AG09309 (cell line): ENCODE results near the gene ABHD6.

Source experiments
- DNase-seq: peaks from one replicate; pipeline ENCODE4 v3.0.0-alpha.2; 2010; ENCODE audit warnings: low read depth
- H3K4me3 ChIP-seq: 2 replicates; pipeline ENCODE4 v1.5.1; 2011; ENCODE audit warnings: mild to moderate bottlenecking, low read depth, low read length, moderate library complexity; ENCODE audit not compliant: control insufficient read depth
- TF ChIP-seq, protein P1 (sequence below): IDR thresholded peaks from 2 replicates; pipeline ENCODE4 v1.5.1; 2011; ENCODE audit warnings: mild to moderate bottlenecking, low read depth, low read length, inconsistent platforms; ENCODE audit not compliant: insufficient read depth, control insufficient read depth; ENCODE audit errors: missing control alignments

The ABHD6 gene

DNA sequence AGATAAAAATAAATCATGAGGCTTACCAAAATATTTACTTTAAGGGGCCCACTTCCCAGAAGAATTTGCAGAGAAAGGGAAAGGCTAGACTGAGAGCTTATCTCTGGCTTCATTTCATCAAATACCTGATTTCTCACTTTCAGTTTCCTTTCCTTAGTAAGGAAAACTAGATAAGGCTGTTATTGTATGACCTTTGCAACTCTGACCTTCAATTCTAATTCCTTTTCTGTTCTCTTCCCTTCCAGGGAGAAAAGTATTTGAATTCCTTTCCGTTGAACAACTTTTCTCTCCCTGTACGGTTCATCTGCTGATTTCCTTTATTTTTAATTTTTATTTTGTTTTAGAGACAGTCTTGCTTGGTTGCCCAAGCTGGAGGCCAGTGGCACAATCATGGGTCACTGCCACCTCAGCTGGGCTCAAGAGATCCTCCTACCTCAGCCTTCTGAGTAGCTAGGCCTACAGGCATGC lies 88.0 kb downstream of the ABHD6 start:
- DNase-seq = no peak
- no peak overlapping the region for H3K4me3 ChIP-seq
- TF ChIP-seq, protein P1, sequence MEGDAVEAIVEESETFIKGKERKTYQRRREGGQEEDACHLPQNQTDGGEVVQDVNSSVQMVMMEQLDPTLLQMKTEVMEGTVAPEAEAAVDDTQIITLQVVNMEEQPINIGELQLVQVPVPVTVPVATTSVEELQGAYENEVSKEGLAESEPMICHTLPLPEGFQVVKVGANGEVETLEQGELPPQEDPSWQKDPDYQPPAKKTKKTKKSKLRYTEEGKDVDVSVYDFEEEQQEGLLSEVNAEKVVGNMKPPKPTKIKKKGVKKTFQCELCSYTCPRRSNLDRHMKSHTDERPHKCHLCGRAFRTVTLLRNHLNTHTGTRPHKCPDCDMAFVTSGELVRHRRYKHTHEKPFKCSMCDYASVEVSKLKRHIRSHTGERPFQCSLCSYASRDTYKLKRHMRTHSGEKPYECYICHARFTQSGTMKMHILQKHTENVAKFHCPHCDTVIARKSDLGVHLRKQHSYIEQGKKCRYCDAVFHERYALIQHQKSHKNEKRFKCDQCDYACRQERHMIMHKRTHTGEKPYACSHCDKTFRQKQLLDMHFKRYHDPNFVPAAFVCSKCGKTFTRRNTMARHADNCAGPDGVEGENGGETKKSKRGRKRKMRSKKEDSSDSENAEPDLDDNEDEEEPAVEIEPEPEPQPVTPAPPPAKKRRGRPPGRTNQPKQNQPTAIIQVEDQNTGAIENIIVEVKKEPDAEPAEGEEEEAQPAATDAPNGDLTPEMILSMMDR = no peak

DNA sequence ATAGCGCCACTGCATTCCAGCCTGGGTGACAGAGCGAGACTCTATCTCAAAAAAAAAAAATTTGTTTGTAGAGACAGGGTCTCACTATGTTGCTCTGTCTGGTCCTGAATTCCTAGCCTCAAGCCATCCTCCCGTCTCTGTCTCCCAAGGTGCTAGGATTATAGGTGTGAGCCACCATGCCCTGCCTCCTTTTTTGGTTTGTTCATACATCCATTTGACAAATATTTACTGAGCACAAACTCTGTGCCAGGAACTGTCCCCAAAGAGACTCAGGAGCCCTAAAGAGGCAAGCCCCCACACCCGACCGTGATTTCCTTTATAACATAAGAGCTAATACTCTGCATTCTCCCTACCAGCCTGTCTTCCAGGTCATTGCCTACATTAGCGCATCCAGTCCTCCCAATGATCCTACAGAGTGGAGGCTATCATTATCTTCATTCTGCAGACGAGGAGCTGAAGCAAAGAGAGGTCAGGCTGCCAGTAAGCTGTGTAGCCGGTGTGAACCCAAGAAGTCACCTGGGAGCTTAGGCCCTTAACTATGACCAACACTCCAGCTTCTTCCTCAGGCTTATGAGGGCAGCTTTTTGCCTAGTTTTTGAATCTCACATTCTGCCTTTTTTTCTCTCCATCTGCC lies 88.8 kb downstream of the ABHD6 start:
- TF ChIP-seq, protein P1 = no peak
- DNase-seq = no peak
- no peak overlapping the region for H3K4me3 ChIP-seq

DNA sequence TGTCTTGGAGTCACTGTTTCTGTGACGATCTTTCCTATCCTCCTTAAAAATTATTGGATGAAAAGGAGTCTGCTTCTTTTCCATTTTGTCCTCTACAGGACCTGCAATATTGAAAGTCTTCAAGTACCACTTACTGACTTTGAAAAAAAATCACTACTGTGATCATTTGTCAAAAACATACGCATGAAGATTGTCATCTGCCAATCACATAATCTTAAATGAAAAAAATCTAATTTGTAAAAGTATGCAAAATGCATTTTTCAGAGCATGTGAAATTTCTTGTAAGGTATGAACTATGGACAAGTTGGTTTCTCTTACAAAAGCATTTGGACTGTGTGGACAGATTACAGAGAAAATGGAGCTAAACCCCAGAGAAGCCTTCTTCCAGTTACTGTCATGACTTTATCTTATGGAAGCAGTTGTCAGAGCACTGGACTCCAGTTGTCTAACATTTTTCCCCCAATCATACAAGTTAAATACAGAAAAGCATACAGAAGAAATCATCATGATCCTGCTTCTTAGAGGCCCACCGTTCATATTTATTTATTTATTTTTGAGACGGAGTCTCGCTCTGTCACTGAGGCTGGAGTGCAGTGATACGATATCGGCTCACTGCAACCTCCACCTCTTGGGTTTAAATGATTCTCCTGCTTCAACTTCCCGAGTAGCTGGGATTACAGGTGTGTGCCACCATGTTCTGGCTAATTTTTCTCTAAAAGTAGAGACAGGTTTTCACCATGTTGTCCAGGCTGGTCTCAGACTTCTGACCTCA lies 91.7 kb downstream of the ABHD6 start:
- no peak for DNase-seq
- TF ChIP-seq, protein P1 = no peak
- no peak overlapping the region for H3K4me3 ChIP-seq

DNA sequence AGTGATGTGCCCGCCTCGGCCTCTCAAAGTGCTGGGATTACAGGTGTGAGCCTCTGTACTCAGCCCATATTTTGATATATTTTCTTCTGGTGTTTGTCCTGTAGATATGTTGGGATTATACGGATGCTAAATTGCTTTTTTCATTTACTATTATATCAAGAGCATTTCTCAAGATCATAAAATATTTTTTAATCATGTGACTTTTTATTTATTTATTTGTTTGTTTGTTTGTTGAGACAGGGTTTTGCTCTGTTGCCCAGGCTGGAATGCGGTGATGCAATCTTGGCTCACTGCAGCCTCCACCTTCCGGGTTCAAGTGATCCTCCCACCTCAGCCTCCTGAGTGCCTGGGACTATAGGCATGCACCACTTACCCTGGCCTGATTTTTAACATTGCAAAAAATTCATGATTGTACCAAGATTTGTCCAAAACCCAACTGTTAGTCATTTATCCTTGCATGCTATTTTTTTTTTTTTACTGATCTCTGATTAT lies 92.4 kb downstream of the ABHD6 start:
- DNase-seq = no peak
- no peak overlapping the region for H3K4me3 ChIP-seq
- TF ChIP-seq, protein P1 = no peak

DNA sequence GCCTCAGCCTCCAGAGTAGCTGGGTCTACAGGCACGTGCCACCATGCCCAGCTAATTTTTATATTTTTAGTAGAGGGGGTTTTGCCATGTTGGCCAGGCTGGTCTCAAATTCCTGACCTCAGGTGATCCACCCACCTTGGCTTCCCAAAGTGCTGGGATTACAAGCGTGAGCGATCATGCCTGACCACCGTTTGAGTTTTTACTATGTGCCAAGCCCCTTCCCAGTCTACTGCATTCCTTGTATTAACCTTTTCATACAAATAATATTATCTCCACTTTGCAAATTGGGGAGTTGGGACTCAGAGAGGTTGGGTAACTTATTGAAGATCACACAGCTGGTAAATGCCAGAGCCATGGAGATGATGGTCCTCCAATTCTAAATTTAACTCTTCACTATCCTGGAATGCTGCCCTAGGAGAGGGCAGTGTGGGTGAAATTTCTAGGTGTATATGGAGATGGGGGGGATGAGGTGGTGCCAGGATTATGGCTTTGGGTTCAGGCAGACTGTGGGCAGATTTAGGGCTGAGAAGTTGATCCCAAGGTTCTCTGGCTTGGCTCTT lies 94.1 kb downstream of the ABHD6 start:
- no peak for DNase-seq
- TF ChIP-seq, protein P1 = no peak
- H3K4me3 ChIP-seq = no peak overlapping the region

DNA sequence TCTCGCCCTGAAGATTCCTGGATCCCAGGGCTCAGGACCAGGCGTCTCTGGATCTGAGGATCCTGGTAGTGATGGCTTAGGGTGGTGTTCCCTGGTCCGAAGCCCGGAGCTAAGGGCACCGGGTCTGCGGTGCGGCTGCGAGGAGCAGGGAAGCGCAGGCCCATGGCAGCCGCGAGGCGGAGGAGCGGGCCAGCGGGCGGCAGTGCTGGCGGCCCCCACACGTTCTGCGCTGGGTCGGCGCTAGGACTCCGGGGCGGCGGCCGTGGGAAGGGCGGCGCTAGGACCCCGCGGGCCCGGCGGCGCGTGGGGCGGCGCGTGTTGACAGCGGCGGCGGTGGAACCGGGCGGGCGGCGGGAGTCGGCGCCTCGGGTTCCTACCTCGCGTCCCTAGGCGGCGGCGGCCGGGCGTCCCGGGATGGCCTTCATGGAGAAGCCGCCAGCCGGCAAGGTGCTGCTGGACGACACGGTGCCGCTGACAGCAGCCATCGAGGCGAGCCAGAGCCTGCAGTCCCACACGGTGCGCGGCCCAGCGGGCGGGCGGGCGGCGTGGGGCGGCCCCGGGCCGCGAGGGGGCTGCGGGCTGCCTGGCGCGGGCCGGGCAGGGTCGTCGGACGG lies 95.1 kb downstream of the ABHD6 start, which contains the start of gene PXK:
Gene PXK, plus strand, starts transcription at position 318 of the 614 bp plus-strand sequence. Its CDS starts 97 bp downstream, at position 415.
- DNase-seq = no peak
- TF ChIP-seq, protein P1 = peak; percentile 16

More for the DNA sequence above, 95.1 kb downstream of the ABHD6 start, which contains the start of gene PXK:
- peak within 1 kb of the TSS; percentile 80 for H3K4me3 ChIP-seq
